Cortex of kidney (tissue), 1 donor: ENCODE results near the gene OR10X1.

Source experiments
- DNase-seq: peaks from one replicate; lab custom pipeline; 2025; lab: John Stamatoyannopoulos, UW

The OR10X1 gene

DNA sequence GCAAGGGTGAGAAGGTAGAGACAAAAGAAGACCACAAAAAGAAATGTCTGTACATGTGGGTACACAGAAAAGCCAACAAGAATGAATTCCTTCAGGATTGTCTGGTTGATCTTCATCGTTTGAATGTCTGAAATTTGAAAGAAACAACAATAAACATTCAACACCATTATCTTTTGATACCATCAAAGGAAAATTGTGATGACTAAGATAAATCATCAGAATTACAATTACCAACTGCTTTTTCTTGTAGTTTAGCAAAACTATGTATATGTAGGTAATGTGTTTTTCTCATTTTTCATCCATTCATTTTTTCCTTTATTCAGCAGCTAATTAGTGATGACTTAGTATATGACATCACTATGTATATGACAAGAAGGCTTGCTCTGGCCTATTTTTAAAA is at the start of gene OR10X1:
Gene OR10X1 (minus strand): TSS at position 167 of the 400 bp plus-strand sequence. CDS start 0 bp downstream, at position 167.
- no peak for DNase-seq

DNA sequence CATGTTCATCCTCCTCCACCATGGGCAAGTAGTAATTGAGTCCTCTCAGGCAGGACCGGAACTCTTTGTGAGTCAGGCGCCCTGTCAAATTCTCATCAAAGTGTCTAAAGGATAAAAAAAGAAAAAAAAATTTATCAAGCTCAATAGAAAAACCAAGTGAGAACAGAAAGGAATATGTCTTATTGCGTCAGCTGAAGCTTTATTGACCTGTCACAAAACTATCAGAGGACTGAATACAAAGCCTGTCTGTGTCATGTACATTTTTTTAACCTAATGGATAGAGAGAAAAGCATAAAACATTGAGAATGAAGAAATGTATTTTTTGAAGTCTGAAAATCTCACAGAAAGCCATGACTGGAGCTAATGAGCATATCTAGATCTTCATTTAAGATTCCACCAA is 34.1 kb upstream of the OR10X1 start:
- DNase-seq, result no peak

DNA sequence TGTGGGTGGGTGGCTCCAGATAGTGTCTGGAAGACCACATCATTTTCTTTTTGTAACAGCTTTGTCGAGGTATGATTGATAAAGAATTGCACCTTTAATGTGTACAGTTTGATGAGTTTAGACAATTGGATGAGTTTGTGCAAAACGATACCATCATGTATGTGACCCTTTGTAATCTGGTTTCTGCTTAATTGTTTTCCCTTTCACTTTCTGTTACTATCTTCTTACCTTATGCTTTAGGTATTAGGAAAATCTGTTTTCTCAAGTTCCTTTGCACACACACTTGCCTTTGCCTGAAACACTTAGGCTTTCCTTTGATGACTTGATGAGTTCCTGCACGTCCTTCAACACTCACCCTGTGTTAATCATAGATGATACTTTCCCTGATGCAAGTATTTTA is 32.2 kb upstream of the OR10X1 start:
- DNase-seq, result no peak

GRCh38 chr1:158607296-158607695 is 27.6 kb upstream of the OR10X1 start:
- DNase-seq, result no peak

GRCh38 chr1:158604968-158605367 is 25.3 kb upstream of the OR10X1 start, which contains the start of gene OR10Z1:
Gene OR10Z1, plus strand, starts transcription at chr1:158605268. Its CDS starts 1,171 bp downstream, at chr1:158606439.
- no peak for DNase-seq

DNA sequence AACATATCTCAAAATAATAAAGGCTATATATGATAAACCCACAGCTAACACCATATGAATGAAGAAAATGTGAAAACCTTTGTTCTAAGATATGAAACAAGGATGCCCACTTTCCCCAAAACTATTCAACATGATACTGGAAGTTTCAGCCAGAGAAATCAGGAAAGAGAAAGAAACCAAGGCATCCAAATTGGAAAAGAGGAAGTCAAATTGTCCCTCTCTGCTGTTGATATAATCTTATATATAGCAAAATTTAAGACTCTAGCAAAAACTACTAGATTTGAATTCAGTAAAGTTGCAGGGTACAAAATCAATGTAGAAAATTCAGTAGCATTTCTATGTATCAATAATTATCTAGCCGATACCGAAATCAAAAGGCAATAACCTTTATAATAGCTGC is 21.0 kb upstream of the OR10X1 start:
- no peak for DNase-seq

- no peak for DNase-seq
These were observed 7.2 kb upstream of the OR10X1 start for GRCh38 chr1:158586942-158587341.

- no peak for DNase-seq
These were observed 4.3 kb upstream of the OR10X1 start for GRCh38 chr1:158583962-158584361.

- DNase-seq, result no peak
These were observed 2.1 kb downstream of the OR10X1 start for GRCh38 chr1:158577561-158577960.

DNA sequence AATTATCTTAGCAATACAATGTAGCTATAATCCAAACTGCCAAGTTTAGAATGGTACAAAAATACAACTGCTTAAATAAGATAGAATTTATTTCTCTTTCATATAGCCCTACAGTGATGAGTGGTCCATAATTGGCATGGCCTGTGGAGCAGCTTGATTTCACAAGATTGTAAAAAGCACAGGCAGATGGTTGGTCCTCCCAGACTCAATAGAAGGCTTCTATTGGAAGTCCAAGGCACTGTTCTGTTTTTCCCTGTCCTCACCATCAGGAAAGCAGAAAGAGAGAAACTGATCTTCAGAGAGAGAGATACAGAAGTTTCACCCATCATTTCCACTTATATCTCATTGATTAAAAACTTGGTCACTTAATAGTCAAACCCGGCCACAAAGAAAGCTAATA is 7.5 kb downstream of the OR10X1 start:
- no peak for DNase-seq

DNA sequence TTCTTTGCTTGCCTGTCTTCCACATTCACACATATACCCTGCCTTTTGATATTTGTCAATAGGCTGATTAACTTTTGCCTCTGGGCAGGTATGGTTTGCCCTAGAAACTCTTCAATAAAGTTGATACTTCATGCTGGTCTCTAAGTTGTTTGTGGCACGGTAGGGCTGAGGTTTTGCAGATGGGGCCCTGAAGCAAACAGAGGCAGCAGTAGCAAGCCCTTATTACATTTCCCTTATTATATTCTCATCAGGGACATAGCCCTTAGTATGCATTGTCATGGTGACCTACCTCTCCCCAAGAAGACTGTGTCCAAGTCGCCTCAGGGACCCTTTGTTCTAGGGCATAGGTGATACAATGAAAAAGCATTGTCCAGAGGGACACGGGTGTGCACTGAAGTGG is 9.2 kb downstream of the OR10X1 start, which contains the start of gene OR6P1:
Gene OR6P1 (minus strand): TSS at position 101 of the 400 bp plus-strand sequence. CDS start 6,976 bp downstream, outside the sequence.
- no peak for DNase-seq

DNA sequence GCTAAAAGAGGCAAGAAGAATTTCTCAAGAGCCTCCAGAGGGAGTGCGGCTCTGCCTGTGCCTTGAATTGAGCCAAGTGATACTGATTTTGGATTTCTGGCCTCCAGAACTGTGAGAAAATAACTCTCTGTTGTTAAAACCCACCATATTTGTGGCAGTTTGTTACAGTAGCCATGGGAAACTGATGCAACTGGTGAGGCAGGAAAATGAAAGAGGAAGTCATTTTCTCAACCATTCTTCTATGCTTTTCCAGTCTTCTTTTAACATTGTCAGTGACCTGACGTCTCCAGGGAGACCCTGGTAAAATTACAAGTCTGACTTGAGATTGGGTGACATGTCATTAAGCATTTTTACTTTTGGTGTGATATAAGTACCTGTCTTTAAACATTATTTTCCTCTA is 15.1 kb downstream of the OR10X1 start:
- no peak for DNase-seq

- DNase-seq, result no peak
These were observed 15.8 kb downstream of the OR10X1 start for GRCh38 chr1:158563853-158564252.

DNA sequence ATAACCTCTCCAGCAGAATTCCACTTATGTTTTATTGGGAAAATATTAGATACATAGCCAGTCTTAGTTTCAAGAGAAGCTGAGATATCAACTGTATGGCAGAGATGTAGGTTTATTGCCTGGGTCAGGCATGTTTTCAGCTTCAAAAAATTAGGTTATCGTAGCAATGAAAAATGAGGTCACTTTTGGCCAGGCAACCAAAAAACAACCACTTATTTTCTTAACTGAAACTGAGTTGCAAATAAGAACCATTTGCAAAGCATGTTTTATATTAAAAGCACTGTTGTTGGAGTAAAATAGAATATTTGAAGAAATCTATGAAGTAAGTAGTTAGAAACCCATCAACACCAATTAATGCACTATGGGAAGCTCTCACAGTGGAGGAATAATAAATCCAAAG is 20.0 kb downstream of the OR10X1 start:
- DNase-seq, result no peak

DNA sequence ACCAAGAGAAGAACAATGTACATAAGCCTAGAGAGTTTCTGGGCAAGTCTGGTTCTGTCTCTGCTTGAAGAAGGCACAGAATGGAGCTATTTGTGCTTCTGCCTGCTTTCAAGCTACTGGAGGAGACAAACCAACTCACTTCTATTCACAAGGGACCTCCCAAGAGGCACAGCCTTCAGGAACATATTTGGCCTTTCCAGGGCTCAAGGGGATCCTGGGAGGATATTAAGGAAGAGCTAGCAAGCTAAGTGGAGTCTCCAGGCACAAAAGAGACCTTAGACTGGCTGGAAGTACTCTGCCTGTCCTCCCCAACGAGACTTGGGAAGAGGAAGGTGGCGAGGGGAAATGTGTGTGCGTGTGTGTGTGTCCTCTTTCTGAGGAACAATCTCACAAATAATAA is 25.3 kb downstream of the OR10X1 start, which contains the start of gene OR6Y1:
Gene OR6Y1 (minus strand): TSS at position 54 of the 400 bp plus-strand sequence. CDS start 6,300 bp downstream, outside the sequence.
- DNase-seq, result no peak

DNA sequence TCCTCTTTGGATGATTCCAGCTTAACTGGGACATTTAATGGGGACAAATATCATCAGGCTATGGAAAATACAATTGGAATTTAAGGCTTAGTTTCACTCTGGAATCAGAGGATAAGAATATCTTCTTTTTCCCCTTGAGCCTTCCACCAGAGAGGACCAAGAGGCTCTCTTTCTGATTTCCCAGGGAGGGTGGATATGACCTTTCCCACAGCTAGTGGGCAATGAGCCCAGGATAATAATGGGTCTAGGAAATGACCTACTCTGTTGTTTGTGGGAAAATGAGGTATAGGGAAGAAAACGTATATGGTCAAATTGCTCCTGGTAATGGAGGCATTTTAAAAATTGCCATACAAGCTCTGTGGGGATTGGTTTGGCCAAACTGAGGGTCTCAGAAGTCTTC is 27.4 kb downstream of the OR10X1 start:
- DNase-seq, result no peak

DNA sequence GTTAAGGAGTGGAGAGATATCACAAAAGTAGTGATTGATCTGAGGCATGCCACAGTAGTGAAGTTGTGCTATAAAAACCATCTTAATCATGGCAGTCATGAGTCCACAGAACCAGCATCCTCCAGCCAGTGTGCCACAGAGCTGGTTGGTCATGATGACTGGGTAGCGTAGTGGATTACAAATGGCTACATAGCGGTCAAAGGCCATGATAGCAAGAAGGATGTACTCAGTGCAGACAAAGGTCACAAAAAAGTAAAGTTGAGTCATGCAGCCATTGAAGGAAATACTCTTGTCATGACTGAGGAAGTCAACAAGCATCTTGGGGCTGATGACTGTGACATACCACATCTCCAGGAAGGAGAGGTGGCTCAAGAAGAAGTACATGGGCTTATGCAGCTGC is 32.2 kb downstream of the OR10X1 start:
- no peak for DNase-seq

- no peak for DNase-seq
These were observed 42.1 kb downstream of the OR10X1 start for GRCh38 chr1:158537609-158538008.

DNA sequence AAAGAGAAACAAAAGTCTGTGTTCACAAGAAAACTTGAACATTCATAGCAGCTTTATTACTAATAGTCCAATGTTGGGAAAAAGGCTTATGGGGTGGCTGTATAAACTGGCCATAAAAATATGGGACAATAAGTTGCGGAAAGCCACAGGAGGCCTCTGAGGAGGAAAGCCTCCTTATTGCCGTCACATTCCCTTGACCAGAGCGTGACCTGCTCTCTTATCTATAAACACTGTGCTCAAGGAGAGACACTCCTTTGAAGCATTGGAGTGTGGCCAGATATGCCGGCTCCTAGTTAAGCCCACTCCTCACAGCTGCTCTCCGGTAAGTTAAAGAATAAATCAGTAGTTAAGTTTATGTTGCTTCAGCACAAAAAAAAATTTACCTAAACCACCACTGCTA is 45.2 kb downstream of the OR10X1 start:
- no peak for DNase-seq
